ENCODE results near the gene ZNF205.
"Not testable (repeated sequence)": the region's sequence is repeated elsewhere in the genome, so short reads cannot be mapped to it uniquely, and the experiment has no call there.

ZNF205 gene

DNA sequence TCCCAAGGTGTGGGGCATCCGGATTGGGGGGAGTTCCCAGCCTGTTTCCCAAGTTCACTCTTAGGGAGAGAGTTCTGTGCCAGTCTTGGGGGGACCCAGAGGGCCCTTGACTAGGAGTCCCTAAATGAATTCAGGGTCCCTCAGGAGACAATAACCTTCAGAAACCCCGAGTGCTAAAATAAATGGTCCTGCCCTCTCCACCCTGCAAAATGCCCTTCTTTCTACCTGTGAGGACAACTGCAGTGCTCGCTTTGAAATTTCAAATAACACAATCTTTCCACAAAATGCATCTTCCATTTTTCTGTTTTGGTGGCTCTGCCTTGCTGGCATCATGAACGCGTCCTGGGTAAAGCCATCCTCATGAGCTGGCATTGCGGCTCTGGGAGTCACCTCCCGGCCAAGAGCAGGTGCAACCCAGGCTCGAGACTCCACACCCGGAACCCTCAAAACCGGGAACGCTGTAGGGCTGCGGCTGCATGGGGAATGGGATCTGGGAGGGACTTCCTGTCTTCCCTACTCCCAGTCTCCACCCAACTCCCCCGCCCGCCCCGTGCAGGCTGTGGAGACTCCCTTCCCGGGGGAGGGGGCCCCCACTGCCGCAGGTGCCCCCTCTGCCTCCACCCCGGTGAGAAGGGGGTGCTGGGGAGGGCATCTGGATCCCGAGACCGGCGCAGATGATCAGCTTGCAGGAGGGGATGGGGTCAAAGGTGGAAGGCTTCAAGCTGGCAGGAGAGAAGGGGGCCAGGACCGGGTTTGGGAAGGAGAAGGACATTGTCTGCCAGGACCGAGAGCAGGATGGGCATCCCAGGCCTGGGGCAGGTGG is at the start of gene ZNF205:
Gene ZNF205 (plus strand): TSS at position 529 of the 823 bp plus-strand sequence. CDS start 845 bp downstream, outside the sequence.
- no peak for DNase-seq

DNA sequence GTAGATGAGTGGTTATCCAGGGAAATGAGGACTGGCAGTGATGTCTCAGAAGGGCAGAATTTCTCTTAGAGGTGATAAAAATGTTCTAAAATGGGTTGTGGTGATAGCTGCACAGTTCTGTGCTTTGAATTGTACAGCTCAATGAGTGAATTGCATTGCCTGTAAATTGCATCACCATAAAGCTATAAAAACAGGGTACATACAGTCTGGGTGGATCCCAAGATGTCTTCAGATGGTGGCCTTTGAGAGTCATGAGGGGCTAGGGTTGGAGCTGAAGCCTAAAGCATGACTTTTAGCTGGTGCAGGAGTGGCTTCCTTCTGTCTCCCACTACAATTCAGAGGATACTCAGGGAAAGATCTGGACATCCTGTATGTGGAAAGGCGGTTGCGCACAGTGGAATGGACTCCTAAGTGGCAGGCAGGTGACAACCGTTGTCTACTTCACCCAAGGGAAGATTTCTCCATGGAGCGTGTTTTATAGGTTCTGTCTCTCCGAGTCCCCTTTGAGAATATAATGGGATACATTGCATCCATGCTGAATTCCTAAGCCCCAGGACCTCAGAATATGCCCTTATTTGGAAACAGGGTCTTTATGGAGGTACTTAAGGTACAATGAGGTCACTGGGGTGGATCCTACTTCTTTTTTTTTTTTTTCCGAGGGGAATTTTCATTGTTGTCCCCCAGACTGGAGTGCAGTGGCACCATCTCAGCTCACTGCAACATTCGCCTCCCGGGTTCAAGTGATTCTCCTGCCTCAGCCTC is 48.6 kb upstream of the ZNF205 start:
- DNase-seq: no peak

GRCh38 chr16:3065069-3065741 is 47.2 kb upstream of the ZNF205 start, which contains the start of gene IL32:
IL32 (plus strand) TSS chr16:3065640; CDS start chr16:3065812, 172 bp downstream.
- no peak for DNase-seq

- no peak for DNase-seq
These were observed 46.5 kb upstream of the ZNF205 start for GRCh38 chr16:3065742-3066439.

- no peak for DNase-seq
These were observed 46.0 kb upstream of the ZNF205 start for GRCh38 chr16:3066440-3066748.

DNA sequence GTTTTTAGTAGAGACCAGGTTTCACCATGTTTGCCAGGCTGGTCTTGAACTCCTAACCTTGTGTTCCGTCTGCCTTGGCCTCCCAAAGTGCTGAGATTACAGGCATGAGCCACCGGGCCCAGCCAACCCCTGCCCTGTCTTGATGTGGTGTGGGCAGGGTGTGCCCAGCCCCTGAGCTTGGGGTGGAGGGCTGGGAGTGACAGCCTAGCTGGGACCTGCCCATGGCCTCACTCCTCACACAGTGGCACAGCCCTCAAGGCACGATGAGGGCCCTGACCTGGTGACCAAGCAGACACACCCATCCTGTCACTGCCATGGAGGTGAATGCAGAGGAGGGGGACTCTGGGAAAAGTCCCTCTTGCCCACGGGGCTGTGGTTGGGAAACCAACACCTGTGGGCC is 43.9 kb upstream of the ZNF205 start:
- DNase-seq: no peak

GRCh38 chr16:3069146-3069545 is 43.2 kb upstream of the ZNF205 start:
- not testable (repeated sequence) for DNase-seq

GRCh38 chr16:3070608-3071111 is 41.7 kb upstream of the ZNF205 start:
- DNase-seq: no peak

DNA sequence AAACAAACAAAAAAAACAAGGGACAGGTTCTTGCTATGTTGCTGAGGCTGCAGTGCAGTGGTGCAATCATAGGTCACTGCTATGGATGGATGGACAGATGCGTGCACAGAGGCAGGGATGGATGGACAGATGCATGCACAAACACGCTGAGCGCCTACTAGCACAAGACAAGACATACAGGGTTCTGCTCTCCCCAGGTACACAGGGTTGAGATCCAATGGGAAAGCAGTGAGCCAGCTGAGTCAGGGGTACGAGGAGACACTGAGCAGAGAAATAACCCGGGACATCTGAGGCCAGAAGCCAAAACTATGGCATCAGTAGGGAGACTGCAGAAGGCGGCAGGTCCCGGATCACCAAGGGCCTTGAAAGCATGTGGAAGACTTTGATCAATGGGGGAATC is 40.7 kb upstream of the ZNF205 start:
- DNase-seq: no peak

DNA sequence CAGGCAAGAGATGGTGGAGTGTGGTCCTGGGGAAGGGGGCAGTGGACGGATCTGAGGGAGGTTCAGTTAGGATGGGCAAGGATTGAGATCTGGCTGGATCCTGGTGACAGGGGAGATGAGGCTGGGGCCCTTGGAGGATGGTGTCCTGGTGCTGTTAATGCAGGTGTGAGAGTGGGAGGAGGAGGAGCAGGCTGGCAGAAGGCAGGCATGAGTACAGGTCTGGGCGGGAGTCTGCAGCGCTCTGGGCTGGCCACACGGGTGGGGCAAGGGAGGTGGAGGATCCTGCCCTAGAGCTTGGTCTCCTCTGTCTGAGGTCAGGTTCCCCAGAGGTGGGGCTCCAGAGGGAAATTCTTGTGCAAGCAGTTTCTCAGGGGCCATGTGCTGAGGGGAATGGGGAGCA is 40.2 kb upstream of the ZNF205 start:
- not testable (repeated sequence) for DNase-seq

DNA sequence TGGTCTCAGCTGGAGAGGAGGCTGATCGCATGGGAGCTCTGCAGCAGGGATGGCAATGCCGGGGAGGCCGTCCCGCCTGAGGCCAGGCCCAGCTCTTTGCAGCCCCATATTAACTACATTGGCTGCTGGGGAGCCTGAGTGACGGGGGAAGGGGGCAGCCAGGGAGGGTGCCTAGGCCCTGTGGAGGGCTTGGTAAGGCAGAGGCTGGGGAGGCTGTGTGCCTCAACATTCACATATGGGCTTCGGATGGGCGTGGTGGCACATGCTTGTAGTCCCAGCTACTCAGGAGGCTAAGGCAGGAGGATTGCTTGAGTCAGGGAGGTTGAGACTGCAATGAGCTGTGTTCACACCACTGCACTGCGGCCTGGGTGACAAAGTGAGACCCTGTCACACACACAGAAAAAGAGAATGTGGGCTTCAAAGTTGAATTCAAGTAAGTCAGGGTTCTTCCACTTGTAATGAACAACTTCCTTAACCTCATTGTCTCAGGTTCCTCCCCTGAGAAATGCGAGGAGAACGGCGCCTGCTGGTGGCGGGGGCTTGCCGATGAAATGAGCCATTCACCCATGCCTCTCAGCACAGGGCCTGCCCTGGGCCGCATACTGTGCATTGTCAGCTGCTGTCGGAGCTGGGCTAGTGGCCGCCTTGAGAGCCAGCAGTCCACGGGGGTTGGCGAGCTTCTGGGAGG is 39.7 kb upstream of the ZNF205 start:
- DNase-seq: not testable (repeated sequence)

DNA sequence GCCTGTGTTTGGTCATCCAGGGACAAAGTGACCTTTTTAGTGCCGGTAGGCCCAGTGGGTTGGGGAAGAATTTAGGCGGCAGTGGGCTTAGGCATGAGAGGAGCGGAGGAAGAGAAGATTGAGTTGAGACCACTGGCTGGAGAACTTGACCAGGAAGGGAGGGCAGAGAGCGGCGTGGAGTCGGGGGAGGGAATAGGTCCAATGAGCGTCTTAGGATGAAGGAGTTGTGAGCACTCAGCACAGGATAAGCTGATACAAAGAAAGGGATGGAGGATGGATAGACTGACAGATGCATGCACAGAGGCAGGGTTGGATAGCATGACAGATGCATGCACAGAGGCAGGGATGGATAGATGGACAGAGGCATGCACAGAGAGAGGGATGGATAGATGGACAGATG is 38.9 kb upstream of the ZNF205 start:
- DNase-seq: no peak

DNA sequence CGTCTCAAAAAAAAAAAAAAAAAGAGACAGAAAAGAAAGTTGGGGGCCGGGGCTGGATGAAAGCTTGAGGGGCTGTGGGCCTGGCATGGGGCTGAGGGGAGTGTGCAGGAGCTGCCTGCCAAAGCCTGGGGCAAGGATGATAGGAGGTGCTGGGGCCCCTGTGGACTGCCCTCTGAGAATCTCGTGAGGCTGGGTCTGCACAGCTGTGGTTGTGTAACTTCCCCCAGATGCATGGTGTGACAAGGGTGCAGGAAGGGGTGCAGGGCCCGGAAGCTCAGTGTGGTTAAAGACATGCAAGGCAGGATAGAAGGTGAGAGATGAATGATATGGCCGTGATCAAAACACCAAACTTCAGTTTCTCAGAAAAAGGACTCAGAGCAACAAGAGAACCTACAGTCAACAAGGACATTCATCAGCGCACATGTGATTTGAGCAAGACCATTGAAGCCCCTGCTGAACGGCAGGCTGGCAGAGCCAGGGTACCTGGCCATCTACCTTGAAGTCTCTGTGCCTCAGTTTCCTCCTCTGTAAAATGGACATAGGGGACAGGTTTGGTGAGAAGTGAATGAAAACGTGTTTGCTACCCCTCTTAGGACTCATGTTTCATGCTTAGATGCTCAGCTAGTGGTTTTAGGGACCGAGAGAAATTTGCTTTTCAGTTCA is 37.4 kb upstream of the ZNF205 start:
- peak in 1 of 2 donors; percentile 89 for DNase-seq

GRCh38 chr16:3075523-3075915 is 36.9 kb upstream of the ZNF205 start:
- no peak for DNase-seq

- not testable (repeated sequence) for DNase-seq
These were observed 36.4 kb upstream of the ZNF205 start for GRCh38 chr16:3075946-3076345.

DNA sequence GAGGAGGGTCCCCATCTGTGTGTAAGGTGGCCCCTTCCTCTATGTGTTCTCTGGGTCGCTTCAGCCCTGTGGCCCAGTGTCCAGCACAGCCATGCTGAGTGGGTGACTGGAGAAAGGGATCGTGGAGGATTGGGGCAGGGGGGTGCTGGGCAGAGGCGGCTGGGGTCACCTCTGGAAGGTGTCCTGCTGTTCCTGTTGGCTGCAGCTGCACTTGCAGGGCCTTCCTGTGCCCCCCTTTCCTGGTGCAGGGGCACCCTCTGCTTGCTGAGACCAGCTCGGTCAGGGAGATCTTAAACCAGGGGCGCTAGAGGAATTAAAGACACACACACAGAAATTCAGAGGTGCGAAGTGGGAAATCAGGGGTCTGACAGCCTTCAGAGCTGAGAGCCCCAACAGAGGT is 35.8 kb upstream of the ZNF205 start:
- no peak for DNase-seq

DNA sequence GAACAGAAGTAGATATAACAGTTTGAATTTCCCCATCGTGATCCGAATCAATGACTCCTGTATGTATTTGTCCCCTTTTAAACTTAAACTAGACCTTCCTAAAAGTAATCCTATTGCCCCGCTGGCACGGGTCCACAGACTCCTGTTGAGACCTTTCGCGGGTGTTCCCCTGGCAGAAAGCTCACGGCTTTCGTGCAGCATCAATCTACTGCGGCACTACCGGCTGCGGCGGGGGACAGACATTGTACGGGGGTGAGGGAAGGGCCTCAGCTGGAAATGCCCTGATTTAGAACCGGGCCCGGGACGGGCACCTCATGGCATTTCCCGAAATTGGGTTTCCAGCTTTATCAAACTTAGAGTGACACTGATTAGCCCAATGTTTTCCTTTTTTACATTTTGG is 32.4 kb upstream of the ZNF205 start:
- no peak for DNase-seq

GRCh38 chr16:3081957-3082356 is 30.4 kb upstream of the ZNF205 start:
- not testable (repeated sequence) for DNase-seq

DNA sequence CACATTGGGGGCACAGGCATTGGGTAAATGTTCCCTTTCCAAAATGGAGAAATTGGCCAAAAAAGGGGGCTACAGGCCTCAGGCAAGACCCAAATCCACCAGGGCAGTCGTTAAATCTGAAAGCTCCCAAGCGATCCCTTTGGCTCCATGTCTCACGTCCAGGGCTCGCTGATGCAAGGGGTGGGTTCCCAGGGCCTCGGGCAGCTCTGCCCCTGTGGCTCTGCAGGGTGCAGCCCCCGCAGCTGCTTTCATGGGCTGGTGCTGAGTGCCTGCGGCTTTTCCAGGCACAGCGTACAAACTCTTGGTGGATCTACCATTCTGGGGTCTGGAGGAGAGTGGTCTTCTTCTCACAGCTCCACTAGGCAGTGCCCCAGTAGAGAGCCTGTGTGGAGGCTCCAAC is 29.0 kb upstream of the ZNF205 start:
- not testable (repeated sequence) for DNase-seq

- DNase-seq: no peak
These were observed 27.9 kb upstream of the ZNF205 start for GRCh38 chr16:3084491-3084890.

GRCh38 chr16:3084969-3085670 is 27.3 kb upstream of the ZNF205 start:
- no peak for DNase-seq

Measured in bone marrow (tissue), 2 donors.